ENCODE data around the gene BAX.
A peak's percentile ranks its signal among the peaks of the same experiment; 100 is the strongest.

Gene BAX

DNA sequence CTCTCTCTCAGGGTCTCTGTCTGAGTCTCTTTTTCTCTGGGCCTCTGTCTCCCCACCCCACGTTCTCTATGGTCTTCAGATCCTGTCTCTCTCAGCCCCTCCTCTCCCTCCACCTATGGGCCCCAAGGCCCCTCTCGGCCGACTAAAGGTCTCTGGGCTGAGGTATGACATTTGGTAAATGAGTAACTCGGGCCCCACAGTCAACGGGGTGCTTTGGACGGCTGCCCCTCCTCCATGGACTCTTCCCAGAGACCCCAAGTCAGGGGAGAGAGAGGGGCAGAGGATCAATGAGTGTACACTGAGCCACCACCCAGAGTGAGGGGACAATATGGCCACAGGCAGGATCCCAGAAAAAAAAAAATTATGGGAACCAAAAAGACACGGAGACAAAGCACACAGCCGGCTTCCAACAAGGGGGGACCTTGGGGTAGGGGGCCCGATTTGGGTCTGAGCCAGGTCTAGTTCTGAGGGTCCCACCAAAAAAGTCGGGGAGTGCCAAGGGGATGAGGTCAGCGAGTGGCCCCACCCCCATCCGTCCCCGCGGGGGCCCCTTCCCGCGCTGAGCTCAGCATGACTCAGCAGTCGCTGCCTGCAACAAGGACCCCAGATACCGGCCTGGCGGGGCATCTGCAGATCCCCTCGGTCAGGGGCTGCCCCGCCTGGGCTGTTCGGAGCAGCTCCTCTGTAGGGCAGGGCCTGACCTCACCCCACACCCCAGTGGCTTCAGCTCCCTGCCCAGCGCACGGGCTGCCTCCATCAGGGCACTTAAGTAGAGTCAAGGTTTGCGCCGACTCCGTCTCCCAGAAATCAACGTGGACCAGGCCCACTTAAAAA, 8.9 kb downstream of the BAX start:
- no peak for DNase-seq

DNA sequence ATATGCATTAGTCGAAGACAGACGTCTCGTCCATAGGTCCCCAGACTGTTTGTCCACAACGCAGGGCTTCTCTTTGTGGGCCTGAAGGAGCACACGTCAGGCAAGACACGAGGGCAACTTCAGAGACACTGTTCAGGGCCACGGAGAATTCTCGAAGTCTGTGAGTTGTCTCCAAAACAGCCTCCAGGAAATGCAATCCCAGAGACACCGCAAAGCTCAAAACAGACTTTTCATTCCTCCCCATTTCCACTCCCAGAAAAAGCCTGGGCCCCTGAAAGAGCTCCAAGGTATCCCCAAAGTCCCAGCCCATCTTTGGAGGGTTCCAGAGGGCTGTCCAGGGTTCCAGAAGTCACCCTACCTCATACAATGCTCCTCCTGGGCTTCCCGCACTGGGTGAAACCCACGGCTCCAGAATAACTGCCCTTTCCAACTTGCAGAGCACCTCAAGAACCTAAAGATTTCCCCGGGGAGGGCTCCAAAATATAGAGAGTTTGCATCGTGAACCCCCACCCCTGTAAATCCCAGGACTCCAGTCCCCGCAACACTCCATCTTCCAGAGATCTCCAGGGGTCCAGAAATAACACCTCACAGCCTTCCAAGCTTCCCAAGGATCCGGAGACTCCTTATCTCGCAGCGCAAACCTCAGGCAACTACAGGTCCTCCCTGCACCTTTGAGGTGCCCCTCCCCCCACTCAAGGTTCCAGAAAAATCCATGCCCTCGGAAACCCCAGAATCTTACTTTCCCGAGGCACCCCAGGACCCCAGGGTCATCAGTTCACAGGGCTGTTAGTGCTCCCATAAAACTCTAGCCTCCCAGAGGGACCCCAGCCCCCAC, 9.7 kb downstream of the BAX start:
- DNase-seq: no peak

DNA sequence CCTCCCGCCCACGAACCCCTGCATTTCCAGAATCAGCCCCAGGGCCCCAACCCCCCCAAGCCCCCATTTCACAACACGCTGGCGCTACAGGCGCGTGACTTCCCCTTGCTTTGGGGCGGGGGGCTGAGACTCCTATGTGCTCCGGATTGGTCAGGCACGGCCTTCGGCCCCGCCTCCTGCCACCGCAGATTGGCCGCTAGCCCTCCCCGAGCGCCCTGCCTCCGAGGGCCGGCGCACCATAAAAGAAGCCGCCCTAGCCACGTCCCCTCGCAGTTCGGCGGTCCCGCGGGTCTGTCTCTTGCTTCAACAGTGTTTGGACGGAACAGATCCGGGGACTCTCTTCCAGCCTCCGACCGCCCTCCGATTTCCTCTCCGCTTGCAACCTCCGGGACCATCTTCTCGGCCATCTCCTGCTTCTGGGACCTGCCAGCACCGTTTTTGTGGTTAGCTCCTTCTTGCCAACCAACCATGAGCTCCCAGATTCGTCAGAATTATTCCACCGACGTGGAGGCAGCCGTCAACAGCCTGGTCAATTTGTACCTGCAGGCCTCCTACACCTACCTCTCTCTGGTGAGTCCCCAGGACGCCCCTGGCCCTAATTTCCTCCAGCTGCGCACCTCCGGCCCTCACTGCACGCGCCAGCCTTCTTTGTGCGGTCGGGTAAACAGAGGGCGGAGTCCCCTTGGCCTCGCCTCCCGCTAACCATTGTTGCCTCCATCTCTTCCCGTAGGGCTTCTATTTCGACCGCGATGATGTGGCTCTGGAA, 10.5 kb downstream of the BAX start, which contains the start of gene FTL:
TSS of gene FTL (plus strand) at position 270 of the 766 bp plus-strand sequence. CDS start at position 469, 199 bp downstream.
- peak; percentile 88 to 95 for DNase-seq

DNA sequence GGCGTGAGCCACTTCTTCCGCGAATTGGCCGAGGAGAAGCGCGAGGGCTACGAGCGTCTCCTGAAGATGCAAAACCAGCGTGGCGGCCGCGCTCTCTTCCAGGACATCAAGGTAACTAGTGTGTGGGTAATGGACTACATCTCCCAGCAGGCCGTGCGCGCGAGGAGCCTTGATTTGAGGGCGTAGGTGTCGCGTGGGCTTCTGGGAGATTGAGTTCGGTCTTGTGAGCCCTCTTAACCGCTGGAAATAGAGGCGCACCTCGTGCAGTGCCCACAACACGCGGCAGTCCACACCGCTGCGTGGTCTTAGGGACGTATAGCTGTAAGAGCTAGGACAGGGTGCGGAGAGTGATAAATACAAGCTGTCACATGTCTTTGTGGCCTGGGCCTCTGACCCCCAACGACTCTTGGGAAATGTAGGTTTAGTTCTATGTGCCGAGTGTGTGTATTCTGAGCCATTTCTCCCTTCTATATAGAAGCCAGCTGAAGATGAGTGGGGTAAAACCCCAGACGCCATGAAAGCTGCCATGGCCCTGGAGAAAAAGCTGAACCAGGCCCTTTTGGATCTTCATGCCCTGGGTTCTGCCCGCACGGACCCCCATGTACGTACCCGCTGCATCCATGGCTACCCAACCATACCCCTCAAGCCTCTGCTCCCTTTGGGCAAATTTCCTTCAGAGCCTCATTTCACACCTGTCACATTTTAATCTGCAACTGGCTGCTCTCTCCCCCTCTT, 11.3 kb downstream of the BAX start:
- DNase-seq: peak; percentile 86 to 89

DNA sequence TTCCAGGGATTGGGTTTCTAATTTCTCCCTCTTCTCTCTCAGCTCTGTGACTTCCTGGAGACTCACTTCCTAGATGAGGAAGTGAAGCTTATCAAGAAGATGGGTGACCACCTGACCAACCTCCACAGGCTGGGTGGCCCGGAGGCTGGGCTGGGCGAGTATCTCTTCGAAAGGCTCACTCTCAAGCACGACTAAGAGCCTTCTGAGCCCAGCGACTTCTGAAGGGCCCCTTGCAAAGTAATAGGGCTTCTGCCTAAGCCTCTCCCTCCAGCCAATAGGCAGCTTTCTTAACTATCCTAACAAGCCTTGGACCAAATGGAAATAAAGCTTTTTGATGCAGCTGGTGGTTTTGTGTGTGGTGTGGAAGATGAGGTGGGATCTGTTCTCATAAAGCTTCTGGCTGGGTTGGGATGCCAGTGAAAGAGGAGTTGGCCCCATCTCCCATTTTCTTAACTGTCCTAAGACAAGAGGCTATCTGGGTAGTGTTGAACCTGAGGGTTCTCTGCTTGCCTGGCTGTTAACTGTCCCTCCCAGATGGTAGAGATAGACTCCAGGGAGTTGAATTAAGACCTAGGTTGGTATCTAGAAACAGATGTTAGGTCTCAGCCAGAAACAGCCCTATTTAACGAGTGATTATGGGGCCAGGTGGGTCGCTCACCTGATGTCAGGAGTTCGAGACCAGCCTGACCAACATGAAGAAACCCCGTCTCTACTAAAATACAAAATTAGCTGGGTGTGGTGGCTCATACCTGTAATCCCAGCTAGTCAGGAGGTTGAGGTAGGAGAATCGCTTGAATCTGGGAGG, 12.1 kb downstream of the BAX start:
- peak in 1 of 2 experiments; percentile 33 for DNase-seq

DNA sequence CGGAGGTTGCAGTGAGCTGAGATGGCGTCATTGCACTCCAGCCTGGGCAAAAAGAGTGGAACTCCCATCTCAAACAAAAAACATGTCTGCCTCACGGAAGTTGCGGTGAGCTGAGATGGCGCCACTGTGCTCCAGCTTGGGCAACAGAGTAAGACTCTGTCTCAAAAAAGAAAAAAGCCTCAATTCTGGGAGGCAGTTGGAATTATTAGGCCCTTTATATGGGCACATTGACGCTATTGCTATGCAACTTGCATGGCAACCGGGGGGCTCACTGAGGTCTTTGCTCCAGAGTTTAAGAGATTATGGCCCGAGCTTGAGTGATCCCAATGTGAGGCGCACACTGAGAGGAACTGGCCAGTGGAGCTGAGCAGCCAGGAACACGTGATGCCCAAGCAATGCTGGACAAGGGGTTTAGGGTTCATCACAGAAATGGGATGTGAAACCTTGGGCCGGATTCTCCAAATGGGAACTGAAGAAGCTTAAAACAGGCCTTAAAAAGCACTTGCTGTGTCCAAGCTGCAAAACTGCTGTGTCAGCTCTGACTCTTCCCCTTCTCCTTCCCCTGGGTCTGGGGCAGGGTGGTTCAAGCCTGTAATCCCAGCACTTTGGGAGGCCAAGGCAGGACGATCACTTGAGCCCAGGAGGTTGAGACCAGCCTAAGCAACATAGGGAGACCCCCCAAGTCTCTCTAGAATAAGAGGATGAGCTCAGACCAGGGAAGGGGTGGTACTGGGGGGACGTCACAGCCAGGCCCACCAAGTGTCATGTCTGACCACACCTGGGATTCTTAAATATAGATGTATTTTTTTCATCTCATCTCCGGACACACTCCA, 12.9 kb downstream of the BAX start:
- no peak for DNase-seq

DNA sequence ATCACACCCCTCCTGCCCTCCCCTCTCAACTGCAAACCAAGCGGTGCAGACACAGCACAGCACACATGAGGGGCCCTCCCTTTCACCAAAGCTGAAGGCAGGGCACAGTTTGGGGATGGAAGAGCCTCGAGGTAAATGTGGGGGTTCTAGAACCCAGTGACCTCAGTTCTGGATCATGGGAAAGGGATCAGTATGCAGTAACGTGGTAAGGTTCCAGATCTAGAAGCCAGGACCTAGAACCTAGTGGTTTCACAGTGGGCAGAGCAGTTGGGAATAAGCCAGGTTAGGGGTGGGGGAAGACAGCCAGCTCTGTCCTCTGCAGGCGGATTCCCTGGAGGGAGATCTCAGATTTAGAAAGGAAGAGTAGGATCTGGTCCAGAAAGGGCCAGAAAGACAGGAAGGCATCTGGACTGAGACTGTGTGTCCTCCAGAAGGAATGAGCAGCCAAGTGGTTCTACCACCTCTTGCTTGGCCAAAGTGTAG, 13.5 kb downstream of the BAX start:
- DNase-seq: no peak

DNA sequence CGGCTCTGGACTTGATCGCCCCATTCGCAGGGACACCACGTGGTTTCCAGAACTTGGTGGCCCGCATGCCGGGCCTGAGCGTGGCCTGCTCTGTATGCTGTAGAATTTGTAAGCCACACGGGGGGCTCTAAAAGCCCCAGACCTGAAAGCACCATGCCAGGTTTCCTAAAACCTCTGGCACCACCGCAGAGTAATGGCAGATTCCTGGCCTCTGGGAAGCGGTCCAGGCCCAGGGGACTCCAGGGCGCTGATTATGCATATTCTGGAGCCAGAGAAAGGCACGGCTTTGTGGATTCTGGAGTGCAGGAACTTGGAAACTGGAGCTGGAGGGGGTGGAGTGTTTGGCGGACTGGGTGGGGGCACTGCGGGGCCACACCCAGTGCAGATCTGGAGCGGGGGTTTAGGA, 14.1 kb downstream of the BAX start:
- DNase-seq: no peak

DNA sequence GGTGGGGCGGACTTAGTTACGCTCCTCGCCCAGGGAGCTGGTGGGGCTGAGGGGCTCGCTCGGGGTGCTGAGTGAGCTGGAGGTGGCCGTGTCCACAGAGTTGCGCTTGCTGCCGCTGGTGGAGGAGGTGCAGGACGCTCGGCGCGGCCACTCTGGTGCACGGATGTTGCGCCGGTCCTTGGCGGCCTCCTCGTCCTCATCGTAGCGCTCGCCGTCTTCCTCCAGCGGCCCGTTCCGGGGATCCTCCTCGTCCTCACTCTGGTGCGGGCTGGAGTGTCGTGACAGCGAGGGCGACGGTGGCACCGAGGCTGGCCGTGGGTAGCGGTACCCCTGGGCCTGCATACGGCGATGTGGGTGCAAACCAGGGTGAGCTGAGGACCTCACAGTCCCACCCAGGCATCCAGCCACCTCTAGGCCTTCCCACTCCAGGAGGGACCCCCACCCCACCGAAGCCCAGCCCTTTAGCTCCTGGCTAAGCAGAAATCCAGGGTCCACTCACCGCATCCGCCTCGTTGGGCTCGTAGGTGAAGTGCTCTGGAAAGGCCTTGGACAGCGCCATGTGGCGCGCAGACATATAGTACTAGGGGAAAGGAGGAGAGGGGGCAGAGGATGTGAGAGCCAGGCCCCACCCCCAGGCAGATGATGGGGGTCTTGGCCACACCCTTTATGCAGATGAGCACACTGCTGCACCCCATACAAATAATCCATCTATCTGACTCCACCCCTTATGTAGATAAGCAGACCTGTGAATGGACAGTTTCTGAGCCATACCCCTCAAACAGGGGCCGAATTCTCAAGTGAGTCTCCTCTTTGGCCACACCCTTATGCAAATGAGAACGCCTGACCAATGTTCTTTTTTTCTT, 14.8 kb downstream of the BAX start:
- DNase-seq: no peak

DNA sequence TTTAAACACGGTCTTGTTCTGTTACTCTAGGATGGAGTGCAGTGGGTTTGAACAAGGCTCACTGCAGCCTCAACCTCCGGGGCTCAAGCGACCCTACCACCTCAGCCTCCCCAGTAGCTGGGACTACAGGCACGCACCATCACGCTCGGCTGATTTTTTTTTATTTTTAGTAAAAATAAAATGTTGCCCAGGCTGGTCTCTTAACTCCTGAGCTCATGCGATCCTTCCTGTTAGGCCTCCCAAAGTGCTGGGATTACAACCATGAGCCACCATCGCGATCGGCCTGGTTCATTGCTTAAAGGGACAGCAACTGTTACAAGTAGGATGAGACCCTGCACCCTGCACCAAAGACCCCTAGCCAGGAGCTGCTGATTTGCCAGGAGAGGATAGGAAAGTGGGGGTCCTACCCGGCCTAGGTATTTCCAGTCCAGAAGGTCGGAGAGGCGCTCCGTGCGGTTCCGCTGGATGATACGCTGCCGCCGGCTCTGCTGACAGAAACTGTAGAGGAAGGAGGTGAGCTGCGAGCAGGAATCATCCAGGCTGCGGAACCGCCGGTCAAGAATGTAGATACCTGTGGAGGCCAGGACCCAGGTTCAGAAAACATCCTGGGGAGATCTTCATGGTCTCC, 15.6 kb downstream of the BAX start:
- DNase-seq: no peak

DNA sequence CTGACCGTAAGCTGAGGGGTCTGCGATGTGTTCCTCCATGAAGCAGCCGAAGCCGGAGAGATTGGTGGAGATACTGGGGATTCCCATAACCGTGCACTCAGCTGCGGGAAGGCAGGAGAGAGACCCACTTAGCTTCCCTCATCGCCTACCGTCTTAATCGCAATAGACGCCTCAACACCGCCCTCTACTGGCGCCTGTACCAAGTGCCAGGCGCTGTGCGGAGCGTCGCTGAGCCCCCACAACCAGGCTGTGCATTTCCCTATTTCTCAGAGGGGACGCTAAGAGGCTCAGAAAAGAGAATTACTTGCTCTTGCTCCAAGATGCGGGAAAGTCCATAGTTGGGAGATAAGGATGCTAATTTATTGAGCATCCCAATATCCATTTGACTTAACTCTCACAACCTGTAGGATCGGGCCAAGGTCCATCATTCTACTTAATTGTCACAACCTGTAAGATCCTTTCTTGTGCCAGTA, 16.3 kb downstream of the BAX start:
- DNase-seq: peak in 1 of 2 experiments; percentile 25

DNA sequence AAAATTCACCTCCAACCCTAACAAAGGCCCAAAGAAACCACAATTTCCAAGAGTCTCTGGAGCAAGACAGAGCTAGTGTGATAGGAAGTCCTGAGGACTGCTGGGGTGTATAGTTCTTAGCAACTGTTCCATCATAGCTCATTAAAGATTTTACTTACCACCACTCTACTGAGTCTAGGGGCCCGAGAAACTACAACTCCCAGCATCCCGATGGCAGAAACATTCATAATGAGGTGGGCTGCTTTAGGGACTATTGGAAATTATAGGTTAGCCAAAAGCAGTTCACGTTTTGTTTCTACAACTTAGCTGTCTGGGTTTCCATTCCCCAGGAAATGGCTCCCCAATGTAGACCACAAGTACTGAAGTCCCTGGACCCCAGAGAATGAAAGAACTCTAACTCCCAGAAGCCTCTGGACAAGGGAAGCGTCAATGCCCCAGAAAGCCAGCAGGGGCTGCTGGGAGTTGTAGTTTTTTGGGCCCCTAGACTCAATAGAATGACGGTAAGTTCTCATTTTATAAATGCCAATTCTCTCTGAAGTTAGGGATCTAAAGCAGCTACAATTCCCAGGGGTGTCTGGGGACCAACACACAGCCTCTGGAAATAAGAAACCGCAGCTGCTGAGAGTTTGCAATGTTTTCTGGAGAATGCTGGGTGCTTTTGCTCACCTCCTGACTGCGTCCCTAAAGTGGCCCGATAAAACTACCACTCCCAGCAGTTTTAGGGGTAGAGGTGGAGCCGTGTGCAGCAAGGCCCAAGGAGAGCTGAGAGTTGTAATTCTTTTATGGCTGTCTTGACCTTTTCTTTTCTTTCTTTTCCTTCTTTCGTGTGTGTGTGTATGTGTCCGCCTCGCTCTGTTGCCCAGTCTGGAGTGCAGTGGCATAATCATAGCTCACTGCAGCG, 21.5 kb downstream of the BAX start:
- DNase-seq: no peak

DNA sequence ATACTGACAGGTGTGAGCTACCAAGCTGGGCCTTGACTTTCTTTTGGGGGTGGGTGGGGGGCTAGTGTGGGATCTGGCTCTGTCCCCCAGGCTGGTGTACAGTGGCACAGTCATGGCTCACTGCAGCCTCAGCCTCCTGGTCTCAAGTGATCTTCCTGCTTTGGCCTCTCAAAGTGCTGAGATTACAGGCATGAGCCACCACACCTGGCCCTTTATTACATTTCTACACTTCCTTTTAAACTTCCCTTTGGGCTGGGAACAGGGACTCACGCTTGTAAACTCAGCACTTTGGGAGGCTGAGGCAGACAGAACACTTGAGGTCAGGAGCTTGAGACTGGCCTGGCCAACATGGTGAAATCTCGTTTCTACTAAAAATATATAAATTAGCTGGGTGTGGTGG, 22.4 kb downstream of the BAX start:
- DNase-seq: no peak

DNA sequence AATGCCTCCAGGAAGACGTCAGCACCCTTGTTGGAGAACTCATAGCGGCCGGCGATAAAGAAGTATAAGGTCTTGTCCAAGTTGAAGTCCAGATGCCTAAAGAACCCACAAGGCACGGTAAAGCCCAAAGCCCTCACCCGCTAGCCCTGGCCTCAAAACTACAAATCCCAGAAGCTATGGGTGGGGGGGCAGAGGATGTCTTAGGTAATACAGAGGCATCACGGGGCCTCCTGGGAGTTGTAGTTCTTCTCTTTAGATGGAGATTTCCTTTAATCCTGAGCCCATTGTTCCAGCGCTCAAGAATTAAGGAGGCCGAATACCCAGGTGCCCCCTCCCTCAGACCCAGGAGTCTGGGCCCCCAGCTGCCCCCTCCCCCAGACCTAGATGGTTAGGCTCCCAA, 27.6 kb downstream of the BAX start:
- DNase-seq: no peak

DNA sequence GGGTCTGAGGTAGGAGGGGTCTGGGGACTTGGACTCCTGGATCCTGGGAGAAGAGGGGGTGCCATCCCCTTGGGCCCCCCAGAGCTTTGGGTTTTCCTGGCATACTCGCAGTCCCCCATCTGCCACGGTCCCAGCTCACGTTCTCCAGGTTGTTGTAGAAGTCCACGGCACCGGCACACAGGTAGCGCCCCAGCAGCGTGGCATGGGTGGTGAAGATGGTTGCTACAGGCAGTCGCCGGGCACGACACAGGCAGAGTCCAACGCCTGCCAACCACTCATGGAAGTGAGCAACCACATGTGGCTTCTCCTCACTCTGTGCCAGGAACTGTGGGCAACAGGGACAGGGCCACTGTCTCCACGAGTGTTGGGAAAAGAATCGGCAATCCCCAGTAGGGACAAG, 31.0 kb downstream of the BAX start:
- DNase-seq: no peak

DNA sequence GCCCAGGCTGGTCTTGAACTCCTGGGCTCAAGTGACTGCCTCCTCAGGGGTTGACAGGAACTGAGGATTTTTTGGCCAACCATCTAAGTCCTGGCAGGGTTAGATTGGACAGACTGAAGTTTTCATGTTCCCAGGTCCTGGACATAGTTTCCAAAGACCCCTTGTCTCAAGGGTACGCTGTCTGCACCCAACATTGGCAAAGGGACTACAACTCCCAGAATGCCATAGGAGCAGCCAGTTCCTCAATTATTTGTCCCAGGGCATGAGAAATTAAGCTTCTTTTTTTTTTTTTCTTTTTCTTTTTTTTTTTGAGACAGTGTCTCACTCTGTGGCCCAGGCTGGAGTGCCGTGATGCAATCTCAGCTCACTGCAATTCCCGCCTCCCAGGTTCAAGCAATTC, 31.5 kb downstream of the BAX start:
- DNase-seq: no peak

DNA sequence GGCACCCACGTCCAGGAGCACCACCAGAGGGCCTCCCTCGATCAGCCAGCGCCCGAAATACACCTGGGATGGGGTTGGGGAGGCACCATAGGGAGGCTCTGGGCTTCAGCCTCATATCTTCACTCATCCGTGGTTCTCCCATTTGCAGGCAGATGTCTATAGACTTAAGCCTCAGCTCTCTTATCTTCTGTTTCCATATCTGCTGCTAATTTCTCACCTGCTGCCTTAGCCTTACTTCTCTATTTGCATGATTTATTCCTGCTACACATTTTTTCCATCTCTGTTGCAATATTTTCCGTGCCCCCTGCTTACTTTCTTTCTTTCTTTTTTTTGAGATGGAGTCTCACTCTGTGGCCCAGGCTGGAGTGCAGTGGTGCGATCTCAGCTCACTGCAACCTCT, 32.6 kb downstream of the BAX start:
- no peak for DNase-seq

DNA sequence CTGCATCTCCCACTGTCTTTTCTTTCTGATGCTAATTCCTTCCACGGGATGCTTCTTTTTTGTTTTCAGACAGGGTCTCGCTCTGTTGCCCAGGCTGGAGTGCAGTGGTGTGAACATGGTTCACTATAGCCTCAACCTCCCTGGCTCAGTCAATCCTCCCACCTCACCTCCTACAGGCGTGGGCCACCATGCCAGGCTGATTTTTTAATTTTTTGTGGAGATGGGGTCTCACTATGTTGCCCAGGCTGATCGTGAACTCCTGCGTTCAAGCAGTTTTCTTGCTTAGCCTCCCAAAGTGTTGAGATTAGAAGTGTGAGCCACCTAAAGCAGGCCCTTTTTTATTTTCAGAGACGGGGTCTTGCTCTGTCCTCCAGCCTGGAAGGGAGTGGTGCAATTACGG, 33.6 kb downstream of the BAX start:
- DNase-seq: no peak
